GM23338 (cell line): Measurements from ENCODE around the gene PIM3.

Source experiments
- EZH2 ChIP-seq: fragments of 200-600 bp; sonication (generic); IDR thresholded peaks from one replicate; pipeline ENCODE4 v1.8.0; 2017; ENCODE audit warnings: antibody characterized with exemption, mild to moderate bottlenecking, low read depth; ENCODE audit not compliant: unreplicated experiment
- EZH2phosphoT487 ChIP-seq: fragments of 200-600 bp; sonication (generic); IDR thresholded peaks from one replicate; pipeline ENCODE4 v1.8.1; 2018; ENCODE audit warnings: antibody characterized with exemption; ENCODE audit not compliant: unreplicated experiment
- JUNB ChIP-seq: IDR thresholded peaks from one replicate; pipeline ENCODE4 v1.6.1; 2016; ENCODE audit warnings: antibody characterized with exemption; ENCODE audit not compliant: unreplicated experiment
- POLR2AphosphoS5 ChIP-seq: IDR thresholded peaks from 2 replicates; pipeline ENCODE4 v1.6.1; 2016; ENCODE audit warnings: antibody characterized with exemption, low read depth
- REST ChIP-seq: IDR thresholded peaks from one replicate; pipeline ENCODE4 v1.6.1; 2018; ENCODE audit warnings: antibody characterized with exemption; ENCODE audit not compliant: unreplicated experiment
- ZNF114 ChIP-seq: fragments of 250-450 bp; sonication (Bioruptor Pico); IDR thresholded peaks from 2 replicates; pipeline ENCODE4 v1.5.0; 2020; ENCODE audit warnings: mild to moderate bottlenecking, moderate library complexity
- TF ChIP-seq, protein P1 (sequence below), 2 experiments: fragments of 200-600 bp in 1 of 2; sonication (generic) in 1 of 2; conservative IDR thresholded peaks; 2 replicates each; pipeline versions ENCODE4 v1.5.1 to v1.6.1; 2016 to 2017; ENCODE audit warnings: antibody characterized with exemption in 2 of 2, low read depth in 2 of 2, mild to moderate bottlenecking in 2 of 2, moderate library complexity in 1 of 2

GRCh38 chr22:49925525-49926128, 34.9 kb upstream of the PIM3 start:
- TF ChIP-seq, protein P1, sequence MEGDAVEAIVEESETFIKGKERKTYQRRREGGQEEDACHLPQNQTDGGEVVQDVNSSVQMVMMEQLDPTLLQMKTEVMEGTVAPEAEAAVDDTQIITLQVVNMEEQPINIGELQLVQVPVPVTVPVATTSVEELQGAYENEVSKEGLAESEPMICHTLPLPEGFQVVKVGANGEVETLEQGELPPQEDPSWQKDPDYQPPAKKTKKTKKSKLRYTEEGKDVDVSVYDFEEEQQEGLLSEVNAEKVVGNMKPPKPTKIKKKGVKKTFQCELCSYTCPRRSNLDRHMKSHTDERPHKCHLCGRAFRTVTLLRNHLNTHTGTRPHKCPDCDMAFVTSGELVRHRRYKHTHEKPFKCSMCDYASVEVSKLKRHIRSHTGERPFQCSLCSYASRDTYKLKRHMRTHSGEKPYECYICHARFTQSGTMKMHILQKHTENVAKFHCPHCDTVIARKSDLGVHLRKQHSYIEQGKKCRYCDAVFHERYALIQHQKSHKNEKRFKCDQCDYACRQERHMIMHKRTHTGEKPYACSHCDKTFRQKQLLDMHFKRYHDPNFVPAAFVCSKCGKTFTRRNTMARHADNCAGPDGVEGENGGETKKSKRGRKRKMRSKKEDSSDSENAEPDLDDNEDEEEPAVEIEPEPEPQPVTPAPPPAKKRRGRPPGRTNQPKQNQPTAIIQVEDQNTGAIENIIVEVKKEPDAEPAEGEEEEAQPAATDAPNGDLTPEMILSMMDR (conservative IDR thresholded peaks at IDR 0.05; ENCODE audit: low read depth in 2 of 2), result no peak
- TF ChIP-seq POLR2AphosphoS5 (no peak), EZH2 (no peak), REST (no peak), EZH2phosphoT487 (no peak), ZNF114 (CRISPR knock-in tag) (no peak), JUNB (no peak)
